Memory B cell (primary cell): ENCODE measurements around the gene HRH4.

Experiments used
- ATAC-seq: fragments of 150-1000 bp; cut with Tn5 transposase; 2 replicates; pipeline ENCODE4 v1.10.0; 2021; ENCODE audit warnings: low read depth, mild to moderate bottlenecking, moderate library complexity
- DNase-seq, 2 donors: peaks; one replicate each; pipeline ENCODE4 v3.0.0; 2022; ENCODE audit warnings: low spot score in 2 of 2
- H3K27ac Mint-ChIP-seq: one replicate; pipeline ENCODE4 v1.8.0; 2022; ENCODE audit warnings: mild to moderate bottlenecking, moderate library complexity, mixed read lengths
- H3K27me3 Mint-ChIP-seq: one replicate; pipeline ENCODE4 v1.8.0; 2022; ENCODE audit warnings: mixed read lengths
- H3K36me3 Mint-ChIP-seq: one replicate; pipeline ENCODE4 v1.8.0; 2022; ENCODE audit warnings: mild to moderate bottlenecking, mixed read lengths
- H3K4me1 Mint-ChIP-seq: one replicate; pipeline ENCODE4 v1.8.0; 2022; ENCODE audit warnings: mixed read lengths
- H3K4me3 Mint-ChIP-seq: one replicate; pipeline ENCODE4 v1.8.0; 2022; ENCODE audit warnings: mild to moderate bottlenecking, moderate library complexity, mixed read lengths
- H3K9me3 Mint-ChIP-seq: one replicate; pipeline ENCODE4 v1.8.0; 2022; ENCODE audit warnings: mixed read lengths

HRH4 gene

GRCh38 chr18:24504401-24504800, 44.0 kb downstream of the HRH4 start:
- Mint-ChIP-seq H3K36me3 (peaks cover 2% of the 10 kb centered on the region), H3K27ac (no peak overlapping the region), H3K4me3 (no peak overlapping the region), H3K4me1 (no peaks in the 10 kb centered on the region), H3K27me3 (peaks cover 10% of the 10 kb centered on the region), H3K9me3 (no peaks in the 10 kb centered on the region)
- no peak for DNase-seq
- no peak for ATAC-seq

DNA sequence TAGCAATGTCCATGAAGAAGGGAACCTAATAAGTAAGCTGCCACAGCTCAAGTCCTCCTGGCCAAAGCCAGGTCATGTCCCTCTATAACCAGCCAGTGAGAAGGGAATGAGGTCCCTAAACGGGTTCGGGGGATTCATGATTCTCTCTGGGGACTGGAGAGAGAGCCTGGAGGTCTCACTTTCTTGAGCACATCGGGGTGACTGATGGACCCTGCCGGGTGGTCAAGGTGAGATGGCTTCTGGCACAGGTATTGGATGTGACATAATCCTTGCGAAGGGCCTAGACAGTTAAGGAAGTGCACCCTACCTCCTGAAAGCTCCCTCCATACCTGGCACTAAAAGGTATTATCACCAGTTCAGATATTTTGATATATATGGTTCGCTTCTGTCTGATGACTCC, 45.7 kb downstream of the HRH4 start:
- peaks cover 8% of the 10 kb centered on the region for H3K27me3 Mint-ChIP-seq
- ATAC-seq, result no peak
- H3K27ac Mint-ChIP-seq, result no peak overlapping the region
- no peak overlapping the region for H3K4me3 Mint-ChIP-seq
- H3K9me3 Mint-ChIP-seq, result no peaks in the 10 kb centered on the region
- no peaks in the 10 kb centered on the region for H3K4me1 Mint-ChIP-seq
- peaks cover 1% of the 10 kb centered on the region for H3K36me3 Mint-ChIP-seq
- no peak for DNase-seq

- no peak for ATAC-seq
- Mint-ChIP-seq H3K9me3 (no peaks in the 10 kb centered on the region), H3K4me3 (no peak overlapping the region), H3K4me1 (no peaks in the 10 kb centered on the region), H3K27me3 (peaks cover 6% of the 10 kb centered on the region), H3K27ac (no peak overlapping the region), H3K36me3 (no peaks in the 10 kb centered on the region)
- DNase-seq, result no peak
Measured at GRCh38 chr18:24509435-24509834, 49.0 kb downstream of the HRH4 start.

GRCh38 chr18:24514439-24514838, 54.0 kb downstream of the HRH4 start:
- no peak overlapping the region for H3K4me3 Mint-ChIP-seq
- H3K27ac Mint-ChIP-seq, result no peak overlapping the region
- H3K4me1 Mint-ChIP-seq, result no peaks in the 10 kb centered on the region
- DNase-seq, result no peak
- no peak for ATAC-seq
- no peaks in the 10 kb centered on the region for H3K36me3 Mint-ChIP-seq
- peaks cover 4% of the 10 kb centered on the region for H3K27me3 Mint-ChIP-seq
- no peaks in the 10 kb centered on the region for H3K9me3 Mint-ChIP-seq

DNA sequence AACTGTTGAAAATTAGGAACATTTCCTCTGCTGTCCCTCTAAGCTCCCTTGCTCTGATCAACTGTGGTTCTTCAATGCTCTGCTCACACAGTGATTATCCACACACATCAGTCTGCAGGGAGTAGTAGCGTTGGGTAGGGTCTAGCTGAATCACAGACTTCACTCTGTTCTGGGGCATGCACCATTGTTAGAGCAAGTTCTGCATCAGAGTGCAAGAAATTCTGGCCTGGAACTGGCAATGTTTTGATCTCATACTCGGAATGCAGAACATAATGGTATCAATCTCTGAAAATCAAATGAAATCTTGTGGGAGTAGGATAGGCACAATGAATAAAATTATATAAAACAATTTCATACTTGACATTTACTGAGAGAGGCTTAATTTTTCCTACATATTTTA, 55.3 kb downstream of the HRH4 start:
- H3K27ac Mint-ChIP-seq, result no peak overlapping the region
- no peaks in the 10 kb centered on the region for H3K4me1 Mint-ChIP-seq
- no peaks in the 10 kb centered on the region for H3K9me3 Mint-ChIP-seq
- DNase-seq (no peak), ATAC-seq (no peak)
- H3K27me3 Mint-ChIP-seq, result peaks cover 4% of the 10 kb centered on the region
- no peaks in the 10 kb centered on the region for H3K36me3 Mint-ChIP-seq
- H3K4me3 Mint-ChIP-seq, result no peak overlapping the region

GRCh38 chr18:24516261-24516660, 55.8 kb downstream of the HRH4 start:
- Mint-ChIP-seq H3K4me3 (no peak overlapping the region), H3K4me1 (no peaks in the 10 kb centered on the region), H3K27me3 (peaks cover 4% of the 10 kb centered on the region), H3K27ac (no peak overlapping the region), H3K36me3 (no peaks in the 10 kb centered on the region), H3K9me3 (no peaks in the 10 kb centered on the region)
- ATAC-seq (no peak), DNase-seq (no peak)

DNA sequence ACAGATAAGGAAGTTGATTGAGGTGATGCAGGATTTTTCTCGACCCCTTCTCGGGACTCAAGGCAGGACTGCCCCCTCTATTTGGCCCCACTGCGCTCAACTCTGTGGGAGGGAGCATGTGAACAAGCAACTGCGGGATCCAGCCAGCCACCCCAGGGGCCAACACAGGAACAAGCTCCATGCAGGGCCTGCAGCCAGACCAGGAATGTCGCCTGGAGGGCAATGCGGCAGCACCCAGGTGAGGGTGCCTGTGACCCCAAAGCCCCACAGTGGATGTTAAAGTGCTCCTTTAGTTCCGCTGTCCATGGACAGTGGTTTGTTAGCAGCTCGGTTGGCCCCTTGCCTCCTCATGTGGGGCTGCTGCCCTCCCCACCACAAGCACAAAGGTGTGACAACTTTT, 57.1 kb downstream of the HRH4 start:
- H3K27me3 Mint-ChIP-seq, result peaks cover 4% of the 10 kb centered on the region

DNA sequence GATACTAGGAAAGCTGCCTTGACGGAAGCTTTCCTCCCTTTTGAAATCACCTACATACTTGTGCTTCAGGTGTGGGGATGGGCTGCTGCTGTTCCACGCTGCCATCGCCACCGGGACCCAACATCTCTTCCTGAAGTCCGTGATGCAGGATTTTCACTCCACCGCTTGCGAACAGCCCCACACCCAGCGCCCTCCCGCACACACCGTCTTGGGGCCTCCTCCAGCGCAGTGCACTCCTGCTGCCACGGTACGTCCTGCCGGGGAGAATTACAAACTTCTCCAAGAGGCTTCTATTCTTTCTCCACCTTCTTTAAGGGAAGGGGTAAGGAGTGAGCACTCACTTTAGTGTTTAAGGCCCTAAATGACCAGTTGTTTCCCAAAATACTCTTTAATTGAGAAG, 58.2 kb downstream of the HRH4 start:
- Mint-ChIP-seq H3K9me3 (no peaks in the 10 kb centered on the region), H3K27me3 (peaks cover 4% of the 10 kb centered on the region), H3K4me1 (no peaks in the 10 kb centered on the region), H3K27ac (no peak overlapping the region), H3K4me3 (no peak overlapping the region), H3K36me3 (no peaks in the 10 kb centered on the region)
- ATAC-seq (no peak), DNase-seq (no peak)

More for the DNA sequence above, 57.1 kb downstream of the HRH4 start:
- ATAC-seq (no peak), DNase-seq (no peak)
- Mint-ChIP-seq H3K9me3 (no peaks in the 10 kb centered on the region), H3K4me1 (no peaks in the 10 kb centered on the region), H3K4me3 (no peak overlapping the region), H3K27ac (no peak overlapping the region), H3K36me3 (no peaks in the 10 kb centered on the region)
